Smooth muscle cell (in vitro differentiated cells): ENCODE data around the gene RAB1B. TPM values are rescaled to one million over a fixed set of nuclear protein-coding genes. Genes with fewer than 3 reads are reported as not detected.

Source experiments
- DNase-seq: peaks from one replicate; lab custom pipeline; 2025; ENCODE audit not compliant: unreplicated experiment; lab: John Stamatoyannopoulos, UW
- H2AFZ ChIP-seq: fragments of 200-600 bp; sonication (generic); 2 replicates; pipeline ENCODE4 v1.6.0; 2016; ENCODE audit warnings: antibody characterized with exemption, low read depth, mild to moderate bottlenecking
- H3F3A ChIP-seq: fragments of 200-600 bp; sonication (generic); 2 replicates; pipeline ENCODE4 v1.6.0; 2017; ENCODE audit warnings: antibody characterized with exemption, low read depth
- H3K27ac ChIP-seq: fragments of 200-600 bp; sonication (generic); 2 replicates; pipeline ENCODE4 v1.5.1; 2016; ENCODE audit warnings: low read depth, mild to moderate bottlenecking
- H3K27me3 ChIP-seq: fragments of 200-600 bp; sonication (generic); 2 replicates; pipeline ENCODE4 v1.6.1; 2016; ENCODE audit warnings: low read depth, mild to moderate bottlenecking
- H3K36me3 ChIP-seq: fragments of 200-600 bp; sonication (generic); 2 replicates; pipeline ENCODE4 v1.5.1; 2016; ENCODE audit warnings: low read depth
- H3K4me1 ChIP-seq: fragments of 200-600 bp; sonication (generic); 2 replicates; pipeline ENCODE4 v1.5.1; 2016; ENCODE audit warnings: low read depth
- H3K4me2 ChIP-seq: fragments of 200-600 bp; sonication (generic); 2 replicates; pipeline ENCODE4 v1.6.0; 2016; ENCODE audit warnings: mild to moderate bottlenecking
- H3K4me3 ChIP-seq: fragments of 200-600 bp; sonication (generic); 2 replicates; pipeline ENCODE4 v1.5.1; 2016; ENCODE audit warnings: mild to moderate bottlenecking
- H3K79me2 ChIP-seq: fragments of 200-600 bp; sonication (generic); 2 replicates; pipeline ENCODE4 v1.6.0; 2016; ENCODE audit warnings: low read depth, mild to moderate bottlenecking
- H3K9ac ChIP-seq: fragments of 200-600 bp; sonication (generic); 2 replicates; pipeline ENCODE4 v1.6.0; 2016; ENCODE audit warnings: low read depth
- H3K9me3 ChIP-seq: fragments of 200-600 bp; sonication (generic); replicated peaks from 2 replicates; pipeline ENCODE4 v1.5.1; 2016; ENCODE audit warnings: low read depth
- H4K20me1 ChIP-seq: fragments of 200-600 bp; sonication (generic); 2 replicates; pipeline ENCODE4 v1.6.0; 2016; ENCODE audit warnings: low read depth
- CTCF ChIP-seq: fragments of 200-600 bp; sonication (generic); IDR thresholded peaks from 2 replicates; pipeline ENCODE4 v1.5.1; 2017; ENCODE audit warnings: borderline replicate concordance, mild to moderate bottlenecking, antibody characterized with exemption; ENCODE audit not compliant: insufficient read depth, poor library complexity, severe bottlenecking
- WGBS: methylation state at CpG from one replicate; pipeline ENCODE4 v1.1.7; 2016; ENCODE audit warnings: low lambda C conversion rate; 5-methylcytosine and 5-hydroxymethylcytosine counted together
- polyA plus RNA-seq: library from polyadenylated mRNA; unstranded; fragments of >200 nt; fragmentation: Nextera tagmentation; extraction: Ambion mirVana; gene quantifications from 2 replicates; pipeline ENCODE4 v1.2.1, GENCODE V29; 2016
- total RNA-seq: library from RNA; depleted of rRNA; stranded (reverse); fragments of >200 nt; gene quantifications from 2 replicates; pipeline ENCODE4 v1.2.3, GENCODE V29; 2014

The RAB1B gene
- total and polyA plus RNA-seq, 2 experiments from 2014 or later: 20.9 to 53.3 TPM

- Histone ChIP-seq H3K79me2 (peaks cover 8% of the 10 kb centered on the region), H3K4me2 (no peak overlapping the region), H3K27ac (no peak overlapping the region), H3F3A (no peaks in the 10 kb centered on the region), H3K4me3 (no peak overlapping the region), H3K9ac (no peak overlapping the region), H3K27me3 (no peaks in the 10 kb centered on the region), H3K4me1 (peaks cover 7% of the 10 kb centered on the region), H3K36me3 (no peaks in the 10 kb centered on the region), H3K9me3 (no peaks in the 10 kb centered on the region), H2AFZ (no peak overlapping the region), H4K20me1 (peaks cover 26% of the 10 kb centered on the region)
- no peak for DNase-seq
- no peak for TF ChIP-seq CTCF
- WGBS: 99% methylated on average over 4 of the region's 4 CpGs
Measured at GRCh38 chr11:66259956-66260355, 8.5 kb upstream of the RAB1B start.

- Histone ChIP-seq H3K27me3 (no peaks in the 10 kb centered on the region), H3K36me3 (no peaks in the 10 kb centered on the region), H3K9ac (no peak overlapping the region), H3K9me3 (no peaks in the 10 kb centered on the region), H3K27ac (no peak overlapping the region), H2AFZ (no peak overlapping the region), H3K4me3 (no peak overlapping the region), H4K20me1 (peaks cover 26% of the 10 kb centered on the region), H3K4me2 (no peak overlapping the region), H3F3A (peaks cover 5% of the 10 kb centered on the region), H3K4me1 (peaks cover 7% of the 10 kb centered on the region), H3K79me2 (peaks cover 8% of the 10 kb centered on the region)
- no peak for TF ChIP-seq CTCF
- 95% methylated on average over 16 of the region's 16 CpGs for WGBS
- no peak for DNase-seq
Measured at GRCh38 chr11:66261578-66261977, 6.9 kb upstream of the RAB1B start.

GRCh38 chr11:66262191-66262590 is 6.2 kb upstream of the RAB1B start:
- no peaks in the 10 kb centered on the region for H3K9me3 ChIP-seq
- H3K4me1 ChIP-seq: peaks cover 7% of the 10 kb centered on the region
- 93% methylated on average over 5 of the region's 5 CpGs for WGBS
- no peak overlapping the region for H3K4me3 ChIP-seq
- H3F3A ChIP-seq: peaks cover 5% of the 10 kb centered on the region
- no peak overlapping the region for H2AFZ ChIP-seq
- peaks cover 8% of the 10 kb centered on the region for H3K79me2 ChIP-seq
- H3K4me2 ChIP-seq: no peak overlapping the region
- no peak overlapping the region for H3K27ac ChIP-seq
- no peaks in the 10 kb centered on the region for H3K27me3 ChIP-seq
- no peak overlapping the region for H3K9ac ChIP-seq
- no peaks in the 10 kb centered on the region for H3K36me3 ChIP-seq
- no peak for TF ChIP-seq CTCF
- DNase-seq: no peak
- peaks cover 26% of the 10 kb centered on the region for H4K20me1 ChIP-seq

- Histone ChIP-seq H3K27me3 (no peaks in the 10 kb centered on the region), H3K4me1 (peaks cover 7% of the 10 kb centered on the region), H3K4me2 (no peak overlapping the region), H3K9ac (no peak overlapping the region), H4K20me1 (peaks cover 26% of the 10 kb centered on the region), H3K79me2 (peaks cover 8% of the 10 kb centered on the region), H3K27ac (no peak overlapping the region), H3F3A (peaks cover 5% of the 10 kb centered on the region), H3K36me3 (no peaks in the 10 kb centered on the region), H3K4me3 (no peak overlapping the region), H3K9me3 (no peaks in the 10 kb centered on the region), H2AFZ (no peak overlapping the region)
- WGBS: over 99% methylated on average over 12 of the region's 12 CpGs
- TF ChIP-seq CTCF: no peak
- DNase-seq: no peak
Measured at GRCh38 chr11:66262696-66263095, 5.7 kb upstream of the RAB1B start.
